Omental fat pad (tissue), 4 donors: ENCODE measurements around the gene PRRT1B. TPM values are rescaled to one million over a fixed set of nuclear protein-coding genes. Genes with fewer than 3 reads are reported as not detected.

Source experiments
- ATAC-seq: fragments of 150-250 bp; one replicate; pipeline ENCODE4 v1.9.1; 2016; ENCODE audit warnings: mild to moderate bottlenecking, moderate library complexity; ENCODE audit not compliant: low FRiP score
- DNase-seq: peaks from one replicate; pipeline ENCODE4 v3.0.0-alpha.2; 2019; ENCODE audit warnings: low spot score
- CTCF ChIP-seq, 3 donors: fragments of 450-650 bp; IDR thresholded peaks; one replicate each; pipeline ENCODE4 v1.5.1; 2016 to 2017; ENCODE audit warnings: antibody characterized with exemption in 3 of 3, mild to moderate bottlenecking in 3 of 3, moderate library complexity in 2 of 3
- total RNA-seq, 4 donors: library from RNA; depleted of rRNA; stranded (reverse); fragments of >200 nt; gene quantifications; one replicate each; pipeline ENCODE4 v1.1.0, GENCODE V29; 2016

The PRRT1B gene
- total RNA-seq, 4 donors from 2014 or later, result not detected

GRCh38 chr9:131522257-131523085, 22.9 kb upstream of the PRRT1B start:
- TF ChIP-seq CTCF (IDR thresholded peaks at IDR 0.05), result no peak
- ATAC-seq (no peak), DNase-seq (no peak)

GRCh38 chr9:131523086-131523388, 22.3 kb upstream of the PRRT1B start:
- no peak for DNase-seq
- no peak for TF ChIP-seq CTCF (IDR thresholded peaks at IDR 0.05)
- ATAC-seq, result no peak

GRCh38 chr9:131523451-131524435, 21.6 kb upstream of the PRRT1B start:
- ATAC-seq (no peak), DNase-seq (no peak)
- TF ChIP-seq CTCF (IDR thresholded peaks at IDR 0.05), result no peak

- no peak for DNase-seq
- no peak for ATAC-seq
- TF ChIP-seq CTCF (IDR thresholded peaks at IDR 0.05), result no peak
These were observed 20.5 kb upstream of the PRRT1B start for GRCh38 chr9:131524665-131525315.

- TF ChIP-seq CTCF (IDR thresholded peaks at IDR 0.05), result no peak
- ATAC-seq (no peak), DNase-seq (no peak)
These were observed 19.4 kb upstream of the PRRT1B start for GRCh38 chr9:131525643-131526565.

GRCh38 chr9:131528186-131528585, 17.1 kb upstream of the PRRT1B start:
- DNase-seq (no peak), ATAC-seq (no peak)
- TF ChIP-seq CTCF (IDR thresholded peaks at IDR 0.05), result no peak
